Epidermal melanocyte (primary cell): Measurements from ENCODE around the gene FCSK.
"Not testable (repeated sequence)": the region's sequence is repeated elsewhere in the genome, so short reads cannot be mapped to it uniquely, and the experiment has no call there.

Experiments
- DNase-seq: peaks from one replicate; pipeline ENCODE4 v3.0.0; 2011; ENCODE audit warnings: low spot score; ENCODE audit not compliant: insufficient read length

The FCSK gene

GRCh38 chr16:70430667-70431536 is 23.5 kb upstream of the FCSK start:
- DNase-seq, result no peak

DNA sequence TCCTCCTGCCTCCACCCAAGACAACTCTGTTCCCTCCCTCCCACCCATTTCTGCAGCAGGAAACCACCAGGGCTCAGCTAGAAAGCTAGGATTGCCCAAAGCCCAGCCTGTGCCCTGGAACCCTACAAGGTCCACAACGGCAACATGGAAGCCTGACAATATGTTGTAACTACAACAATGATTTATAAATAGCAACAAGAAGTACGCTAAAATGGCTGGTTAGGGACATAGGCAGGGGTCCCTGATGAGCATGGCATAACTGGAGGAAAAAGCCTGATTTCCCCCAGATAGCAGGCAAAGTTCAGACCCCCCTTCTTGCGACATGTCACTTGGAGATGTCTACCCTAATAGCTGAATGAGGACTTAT is 22.1 kb upstream of the FCSK start:
- no peak for DNase-seq

DNA sequence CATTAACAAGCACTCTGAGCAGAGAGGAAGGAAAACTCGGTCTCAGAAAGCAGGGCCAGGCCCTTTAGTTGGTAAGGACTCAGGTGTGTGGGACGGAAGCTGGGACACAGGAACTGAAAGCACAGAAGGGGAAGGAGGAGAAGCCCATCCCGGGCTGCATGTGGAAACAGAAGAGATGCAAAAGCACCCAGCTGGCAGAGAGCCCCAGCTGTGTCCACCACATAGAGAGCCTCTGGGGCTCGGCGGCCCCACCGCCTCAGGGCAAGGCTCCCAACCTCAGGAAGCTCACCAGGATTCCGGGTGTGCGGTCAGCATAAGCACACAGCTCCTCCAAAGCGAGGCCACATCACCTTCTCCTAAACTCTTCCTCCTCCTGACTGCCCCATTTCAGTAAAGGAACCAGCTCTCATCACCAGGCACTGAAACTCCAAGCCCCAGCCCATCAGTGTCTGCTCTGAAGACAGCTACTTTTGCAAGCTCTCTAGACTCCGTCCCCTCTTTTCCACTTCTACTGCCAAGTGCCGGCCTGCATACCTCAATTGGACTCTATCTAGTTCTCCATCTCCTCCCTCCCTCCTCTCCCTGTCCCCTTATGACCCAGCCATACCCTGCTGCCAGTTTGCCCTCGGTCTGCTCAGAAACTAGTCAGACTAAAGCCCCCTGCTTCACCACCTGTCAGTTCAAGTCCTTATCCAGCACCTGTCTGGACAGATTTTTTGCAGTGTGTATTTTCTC is 21.5 kb upstream of the FCSK start:
- DNase-seq, result no peak

DNA sequence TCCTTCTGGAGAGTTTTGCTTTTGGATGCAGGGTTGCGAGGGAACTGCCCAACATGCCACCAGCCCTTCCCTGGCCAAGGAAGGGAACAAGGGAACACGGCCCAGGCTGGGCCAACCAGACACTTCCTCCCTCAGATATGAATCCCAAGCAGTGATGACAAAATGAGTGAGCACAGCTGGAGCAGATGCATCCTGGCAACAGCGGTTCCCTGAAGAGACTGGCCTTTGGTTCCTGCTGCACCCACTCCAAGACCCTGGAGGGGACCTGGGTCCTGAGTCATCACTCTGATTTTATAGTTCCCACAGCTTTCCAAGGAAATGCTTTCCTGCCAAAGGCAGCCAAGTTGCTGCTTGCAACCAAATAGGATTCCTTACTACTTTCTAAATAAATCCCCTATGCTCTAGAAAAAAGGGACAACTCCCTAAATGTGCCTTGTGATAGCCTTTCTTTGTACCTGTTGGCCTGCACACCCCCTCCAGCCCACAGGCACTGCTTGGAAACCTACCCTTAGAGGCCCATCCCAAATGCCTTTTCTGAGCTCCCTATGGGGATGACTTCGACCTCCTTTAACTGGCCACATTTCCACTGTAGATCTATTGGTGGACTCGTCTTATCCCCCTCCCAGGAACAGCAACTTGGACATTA is 20.8 kb upstream of the FCSK start:
- peak; percentile 36 for DNase-seq

DNA sequence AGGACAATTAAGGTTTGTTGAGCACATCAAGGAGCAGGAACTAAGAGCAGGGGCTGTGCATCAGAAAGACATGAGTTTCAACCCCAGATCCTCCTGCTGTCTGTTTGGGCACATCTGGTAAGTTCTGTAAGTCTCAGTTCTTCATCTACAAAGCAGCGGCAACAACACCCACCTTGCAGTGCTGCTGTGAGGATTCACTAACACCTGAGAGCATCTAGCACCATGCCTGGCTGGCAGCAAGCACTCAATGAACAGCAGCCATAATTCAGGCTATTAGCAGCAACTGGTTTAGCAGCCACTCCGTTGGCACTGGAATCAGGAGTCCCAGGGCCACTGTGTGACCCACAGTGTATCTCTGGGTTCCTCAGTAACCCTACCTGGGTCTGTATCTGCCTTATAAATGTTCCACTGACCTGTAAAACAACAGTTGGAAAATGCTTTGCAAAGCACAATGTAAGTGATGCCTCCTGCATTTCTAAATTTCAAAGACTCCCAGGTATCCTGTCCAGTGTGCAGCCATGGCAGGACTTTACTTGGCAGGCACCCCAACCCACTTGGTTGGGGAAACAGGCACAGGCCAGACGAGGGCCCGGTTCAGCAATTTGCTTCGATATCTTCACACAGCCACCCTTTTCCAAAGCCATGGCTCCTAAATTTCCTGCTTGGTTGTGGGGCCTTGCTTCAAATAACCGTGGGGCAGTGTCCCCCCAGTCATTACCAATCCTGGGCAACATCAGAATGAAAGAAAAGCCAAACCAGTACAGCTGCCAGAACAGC is 19.7 kb upstream of the FCSK start:
- no peak for DNase-seq

GRCh38 chr16:70437017-70437581 is 17.3 kb upstream of the FCSK start:
- DNase-seq, result no peak

DNA sequence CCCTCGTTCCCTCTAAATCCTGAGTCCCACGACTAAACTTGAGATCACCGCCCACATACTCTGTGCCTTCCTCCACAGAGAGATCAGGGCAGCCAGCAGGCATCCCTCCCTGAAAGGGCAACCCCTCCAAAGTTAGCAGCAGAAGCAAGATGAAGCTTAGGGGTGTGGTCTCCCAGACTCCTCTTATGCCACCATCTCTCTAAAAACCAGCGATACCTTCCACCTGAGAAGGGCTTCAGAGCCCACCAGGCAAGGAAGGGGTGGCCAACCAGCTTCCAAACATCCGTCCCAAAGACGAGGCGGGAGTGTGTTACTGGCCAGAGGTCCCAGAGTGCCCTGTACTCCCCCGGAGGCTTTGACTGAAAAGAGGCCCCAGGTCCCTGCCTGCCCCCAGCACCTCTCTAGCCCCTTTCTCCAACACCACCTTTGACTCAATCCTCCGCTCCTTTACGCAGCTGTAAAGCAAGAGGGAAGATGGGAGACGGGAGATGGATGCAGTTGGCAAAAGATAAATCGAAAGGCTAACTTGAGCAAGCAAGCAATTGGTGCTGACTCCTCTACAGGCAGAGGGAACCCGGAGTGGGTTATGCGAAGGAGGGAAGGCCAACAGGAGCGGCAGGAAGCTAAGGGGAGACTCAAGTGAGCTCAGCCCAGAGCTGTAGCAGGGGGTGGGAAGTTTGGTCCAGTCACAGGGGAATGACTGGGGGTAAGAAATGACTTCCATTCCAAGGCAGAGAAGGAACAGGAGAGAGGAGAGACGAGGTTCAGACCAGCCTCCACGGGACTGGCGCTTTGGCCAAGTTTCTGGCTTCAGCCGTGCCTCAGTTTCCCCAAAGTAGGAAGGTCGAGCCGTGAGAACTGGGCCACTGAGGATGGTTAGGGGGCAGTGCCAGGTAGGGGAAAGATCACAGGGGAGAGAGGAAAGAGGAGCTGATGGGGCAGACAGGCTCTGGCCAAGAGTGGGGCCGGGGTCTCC is 16.5 kb upstream of the FCSK start:
- no peak for DNase-seq

GRCh38 chr16:70438585-70438968 is 15.8 kb upstream of the FCSK start:
- no peak for DNase-seq

DNA sequence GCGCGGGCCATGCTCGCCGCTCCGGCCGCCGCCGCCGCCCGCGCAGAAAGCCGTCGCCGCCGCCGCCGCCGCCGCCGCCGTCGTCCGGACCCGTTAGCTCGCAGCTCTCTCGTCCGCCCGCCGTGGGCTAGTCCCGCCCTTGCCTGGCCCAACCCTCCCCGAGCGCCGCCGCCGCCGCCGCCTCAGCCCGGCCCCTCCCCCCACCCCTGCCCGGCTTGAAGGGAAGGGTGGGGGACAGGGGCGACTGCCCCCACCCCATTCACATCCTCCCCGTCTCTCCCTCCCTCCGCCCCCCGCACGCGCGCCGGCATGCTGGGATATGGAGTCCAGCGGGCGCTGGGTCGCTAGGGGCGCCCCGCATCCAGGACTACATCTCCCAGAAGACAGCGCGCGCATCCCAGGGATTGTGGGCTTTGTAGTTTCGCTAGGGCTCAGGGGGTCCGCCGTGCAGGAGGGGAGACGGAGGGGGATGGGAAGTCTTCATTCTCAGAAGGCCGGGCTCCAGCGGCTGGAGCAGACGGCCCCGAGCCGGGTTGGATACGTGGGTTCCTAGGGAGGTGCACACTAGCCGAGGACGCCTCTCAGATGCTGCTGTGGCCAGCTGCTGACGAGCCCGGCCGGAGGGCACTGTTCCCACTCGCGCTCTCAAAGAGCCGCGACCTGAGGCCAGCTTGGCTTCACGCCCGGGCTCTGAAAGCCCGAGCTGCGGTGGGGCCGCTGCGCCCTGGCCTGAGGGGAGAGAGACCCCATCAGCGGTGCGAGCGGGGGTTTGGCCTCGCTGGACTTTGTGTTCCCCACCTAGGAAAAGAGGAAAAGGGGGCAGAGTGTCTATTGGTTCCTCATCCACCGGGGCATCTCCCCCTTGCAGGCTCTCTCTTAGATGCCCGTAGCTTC is 15.2 kb upstream of the FCSK start, which contains the start of gene ST3GAL2:
Gene ST3GAL2 (minus strand): TSS at position 132 of the 894 bp plus-strand sequence. CDS start 40,570 bp downstream, outside the sequence.
- DNase-seq, result peak; percentile 96

GRCh38 chr16:70440009-70440692 is 14.2 kb upstream of the FCSK start:
- DNase-seq, result no peak

DNA sequence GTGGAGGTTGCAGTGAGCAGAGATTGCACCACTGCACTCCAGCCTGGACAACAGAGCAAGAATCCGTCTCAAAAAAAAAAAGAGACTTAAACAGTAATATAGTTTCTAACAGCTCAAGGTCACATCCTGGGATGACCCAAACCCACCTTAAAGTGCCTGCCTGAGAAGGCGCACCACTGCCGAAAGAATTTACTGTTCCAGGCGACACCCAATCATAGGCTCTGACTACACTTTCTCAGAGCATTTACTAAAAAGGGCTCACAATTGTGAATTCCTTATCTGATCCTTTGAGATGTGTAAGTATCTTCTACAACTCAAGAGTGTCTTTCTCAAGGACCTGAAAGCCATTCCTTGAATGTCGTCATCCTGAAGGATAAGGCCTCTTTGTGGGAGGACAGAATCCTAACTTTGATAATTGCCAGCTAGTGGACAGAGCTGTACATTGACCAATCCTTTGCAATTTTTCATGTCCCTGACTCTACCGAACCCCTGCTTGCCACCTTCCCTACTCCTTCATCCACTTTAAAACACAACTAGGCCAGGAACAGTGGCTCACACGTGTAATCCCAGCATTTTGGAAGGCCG is 12.9 kb upstream of the FCSK start:
- no peak for DNase-seq

- no peak for DNase-seq
Measured at GRCh38 chr16:70442344-70442743, 12.1 kb upstream of the FCSK start.

- DNase-seq, result no peak
Measured at GRCh38 chr16:70444249-70445063, 9.9 kb upstream of the FCSK start.

DNA sequence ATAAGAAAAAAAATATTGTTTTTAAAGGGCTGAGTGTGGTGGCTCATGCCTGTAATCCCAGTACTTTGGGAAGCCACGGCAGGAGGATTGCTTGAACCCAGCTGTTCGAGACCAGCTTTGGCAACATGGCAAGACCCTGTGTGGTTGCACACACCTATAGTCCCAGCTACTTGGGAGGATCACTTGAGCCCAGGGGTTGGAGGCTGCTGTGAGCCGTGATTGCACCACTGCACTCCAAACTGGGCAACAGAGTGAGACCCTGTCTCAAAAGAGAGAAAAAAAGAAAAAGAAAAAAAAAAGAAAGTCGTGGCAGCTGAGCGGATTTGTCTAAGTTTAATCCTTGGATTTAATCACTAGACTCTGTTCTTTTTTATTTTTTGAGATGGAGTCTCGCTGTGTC is 6.3 kb upstream of the FCSK start:
- DNase-seq, result no peak

GRCh38 chr16:70450142-70451003 is 4.0 kb upstream of the FCSK start:
- not testable (repeated sequence) for DNase-seq

DNA sequence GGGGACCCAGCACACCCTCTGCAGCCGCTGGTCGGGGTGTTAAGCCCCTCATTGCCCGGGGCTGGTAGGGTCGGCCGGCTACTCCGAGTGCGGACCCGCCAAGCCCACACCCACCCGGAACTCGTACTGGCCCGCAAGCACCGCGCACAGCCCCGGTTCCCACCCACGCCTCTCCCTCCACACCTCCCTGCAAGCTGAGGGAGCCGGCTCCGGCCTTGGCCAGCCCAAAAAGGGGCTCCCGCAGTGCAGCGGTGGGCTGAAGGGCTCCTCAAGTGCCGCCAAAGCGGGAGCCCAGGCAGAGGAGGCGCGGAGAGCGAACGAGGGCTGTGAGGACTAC is 3.4 kb upstream of the FCSK start:
- not testable (repeated sequence) for DNase-seq
